Measurements from ENCODE around the gene ZNF253.

DNA sequence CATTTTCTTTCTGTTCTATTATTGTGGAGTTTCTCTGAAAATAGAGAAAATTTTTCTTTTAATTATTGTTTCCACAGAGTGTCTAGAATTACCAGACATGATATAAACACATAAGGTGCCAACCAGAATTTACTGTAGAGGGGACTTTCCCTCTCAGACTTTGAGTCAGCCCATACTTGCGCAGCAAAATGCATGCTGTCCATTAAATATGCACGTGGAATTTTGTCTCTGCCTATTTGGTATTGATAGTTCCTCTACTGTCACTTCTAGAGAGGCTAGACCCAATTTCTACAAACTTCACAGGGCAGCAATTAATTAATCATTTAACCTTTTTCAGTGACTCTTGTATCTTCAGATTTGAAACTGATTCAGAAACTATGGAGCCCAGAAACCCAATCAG is 44.0 kb downstream of the ZNF253 start:
- TF ChIP-seq, protein P1, sequence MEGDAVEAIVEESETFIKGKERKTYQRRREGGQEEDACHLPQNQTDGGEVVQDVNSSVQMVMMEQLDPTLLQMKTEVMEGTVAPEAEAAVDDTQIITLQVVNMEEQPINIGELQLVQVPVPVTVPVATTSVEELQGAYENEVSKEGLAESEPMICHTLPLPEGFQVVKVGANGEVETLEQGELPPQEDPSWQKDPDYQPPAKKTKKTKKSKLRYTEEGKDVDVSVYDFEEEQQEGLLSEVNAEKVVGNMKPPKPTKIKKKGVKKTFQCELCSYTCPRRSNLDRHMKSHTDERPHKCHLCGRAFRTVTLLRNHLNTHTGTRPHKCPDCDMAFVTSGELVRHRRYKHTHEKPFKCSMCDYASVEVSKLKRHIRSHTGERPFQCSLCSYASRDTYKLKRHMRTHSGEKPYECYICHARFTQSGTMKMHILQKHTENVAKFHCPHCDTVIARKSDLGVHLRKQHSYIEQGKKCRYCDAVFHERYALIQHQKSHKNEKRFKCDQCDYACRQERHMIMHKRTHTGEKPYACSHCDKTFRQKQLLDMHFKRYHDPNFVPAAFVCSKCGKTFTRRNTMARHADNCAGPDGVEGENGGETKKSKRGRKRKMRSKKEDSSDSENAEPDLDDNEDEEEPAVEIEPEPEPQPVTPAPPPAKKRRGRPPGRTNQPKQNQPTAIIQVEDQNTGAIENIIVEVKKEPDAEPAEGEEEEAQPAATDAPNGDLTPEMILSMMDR (IDR thresholded peaks at IDR 0.05; ENCODE audit: low read depth, low read length) = no peak
- no peak for TF ChIP-seq EZH2phosphoT487 (IDR thresholded peaks at IDR 0.05; ENCODE audit: low read depth)

Data from OCI-LY3 (cell line).